Measurements from ENCODE around the gene RICTOR. TPM values are rescaled to one million over a fixed set of nuclear protein-coding genes. Genes with fewer than 3 reads are reported as not detected.

RICTOR gene
- total and polyA plus RNA-seq, 2 of the 4 experiments (the other 2 are of a cell fraction) = 4.1 to 35.7 TPM

GRCh38 chr5:39057734-39058133 lies 16.5 kb downstream of the RICTOR start:
- no peak overlapping the region for H3K56ac ChIP-seq (ENCODE audit: extremely low read depth, insufficient read depth, low read length)
- no peak overlapping the region for H3K23ac ChIP-seq (ENCODE audit: low read depth, low read length)
- H2AK9ac ChIP-seq (replicated peaks; ENCODE audit: low read depth, low read length, poor library complexity) = no peak overlapping the region
- H3K9ac ChIP-seq (ENCODE audit: low read depth, low read length) = peak overlapping the region; percentile 67; the same call in 1 of the 2 replicates
- H3K4me3 ChIP-seq (ENCODE audit: insufficient read depth, low read depth, low read length) = peak overlapping the region; percentile 38; the same call in 1 of the 2 replicates
- H2BK120ac ChIP-seq (ENCODE audit: low read depth, low read length) = no peak overlapping the region
- no peak for ATAC-seq (ENCODE audit: low read depth)
- no peak overlapping the region for H3K18ac ChIP-seq (ENCODE audit: low read depth, low read length)
- H3K4me1 ChIP-seq (ENCODE audit: control insufficient read depth, insufficient read depth, low read length) = peaks cover 3% of the 10 kb centered on the region; the same call in 1 of the 2 replicates
- TF ChIP-seq CEBPB (IDR thresholded peaks at IDR 0.05; ENCODE audit: low read depth, low read length) (no peak), RFX5 (IDR thresholded peaks at IDR 0.05; ENCODE audit: low read depth, low read length) (no peak), RCOR1 (IDR thresholded peaks at IDR 0.05; ENCODE audit: insufficient replicate concordance, low read length) (no peak), POLR2A (IDR thresholded peaks at IDR 0.05; ENCODE audit: low read depth, low read length) (no peak), MAZ (IDR thresholded peaks at IDR 0.05; ENCODE audit: borderline replicate concordance, low read depth, low read length) (no peak), BHLHE40 (IDR thresholded peaks at IDR 0.05; ENCODE audit: low read depth, low read length) (no peak), SMC3 (IDR thresholded peaks at IDR 0.05; ENCODE audit: low read depth, low read length) (no peak), FOS (IDR thresholded peaks at IDR 0.05; ENCODE audit: low read depth, low read length) (no peak), NFE2L2 (IDR thresholded peaks at IDR 0.05; ENCODE audit: low read depth, low read length) (no peak), MXI1 (IDR thresholded peaks at IDR 0.05; ENCODE audit: borderline replicate concordance, low read depth, low read length) (no peak)
- TF ChIP-seq, protein P1, sequence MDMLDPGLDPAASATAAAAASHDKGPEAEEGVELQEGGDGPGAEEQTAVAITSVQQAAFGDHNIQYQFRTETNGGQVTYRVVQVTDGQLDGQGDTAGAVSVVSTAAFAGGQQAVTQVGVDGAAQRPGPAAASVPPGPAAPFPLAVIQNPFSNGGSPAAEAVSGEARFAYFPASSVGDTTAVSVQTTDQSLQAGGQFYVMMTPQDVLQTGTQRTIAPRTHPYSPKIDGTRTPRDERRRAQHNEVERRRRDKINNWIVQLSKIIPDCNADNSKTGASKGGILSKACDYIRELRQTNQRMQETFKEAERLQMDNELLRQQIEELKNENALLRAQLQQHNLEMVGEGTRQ (IDR thresholded peaks at IDR 0.05; ENCODE audit: low read depth, low read length) = no peak
- TF ChIP-seq, protein P2, sequence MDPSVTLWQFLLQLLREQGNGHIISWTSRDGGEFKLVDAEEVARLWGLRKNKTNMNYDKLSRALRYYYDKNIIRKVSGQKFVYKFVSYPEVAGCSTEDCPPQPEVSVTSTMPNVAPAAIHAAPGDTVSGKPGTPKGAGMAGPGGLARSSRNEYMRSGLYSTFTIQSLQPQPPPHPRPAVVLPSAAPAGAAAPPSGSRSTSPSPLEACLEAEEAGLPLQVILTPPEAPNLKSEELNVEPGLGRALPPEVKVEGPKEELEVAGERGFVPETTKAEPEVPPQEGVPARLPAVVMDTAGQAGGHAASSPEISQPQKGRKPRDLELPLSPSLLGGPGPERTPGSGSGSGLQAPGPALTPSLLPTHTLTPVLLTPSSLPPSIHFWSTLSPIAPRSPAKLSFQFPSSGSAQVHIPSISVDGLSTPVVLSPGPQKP (IDR thresholded peaks at IDR 0.05; ENCODE audit: borderline replicate concordance, low read depth, low read length) = no peak
- peaks cover 16 to 43% of the 10 kb centered on the region in 2 experiments; a peak in 3 of 4 replicates for H3K79me1 ChIP-seq (ENCODE audit: low read depth in 1 of 2, low read length in 2 of 2)
- H3K27ac ChIP-seq (ENCODE audit: insufficient read depth, low read length) = no peak overlapping the region
- no peak for DNase-seq
- in situ Hi-C loops (cut with MboI; ENCODE audit: low sequenced_read_pairs) (no loop called here), intact Hi-C loops (cut with micrococcal nuclease) (loop anchor here (2.0 kb wide), 1 partner anchor 15 kb away; no protein-coding TSS in a partner anchor), dilution Hi-C loops (cut with HindIII; ENCODE audit: low sequenced_read_pairs, unreplicated experiment) (no loop called here)
- no peak overlapping the region for H3K4ac ChIP-seq (ENCODE audit: low read depth, low read length)
- H4K91ac ChIP-seq (ENCODE audit: insufficient read depth, low read depth, low read length) = no peak overlapping the region
- no peaks in the 10 kb centered on the region for H3K27me3 ChIP-seq (ENCODE audit: control insufficient read depth, insufficient read depth, low read length)
- no peak overlapping the region for H2BK20ac ChIP-seq (ENCODE audit: low read depth, low read length)
- H3K9me3 ChIP-seq (ENCODE audit: control insufficient read depth, insufficient read depth, low read length) = no peaks in the 10 kb centered on the region
- no peak overlapping the region for H2BK15ac ChIP-seq (ENCODE audit: low read depth, low read length)
- H3K9me1 ChIP-seq (ENCODE audit: insufficient read depth, low read length) = peaks cover 9% of the 10 kb centered on the region
- ChIA-PET CTCF (no interaction called here), POLR2A (ENCODE audit: unreplicated experiment) (no interaction called here)
- no CpG with 5 or more reads among the region's 2 CpGs for WGBS, 2 experiments (ENCODE audit: extremely low coverage in 2 of 2, insufficient read length in 1 of 2)
- H4K5ac ChIP-seq (ENCODE audit: low read depth, low read length) = no peak overlapping the region
- 0 out of 2 replicates have a peak, but pooled peaks cover 2% of the 10 kb centered on the region for H3K36me3 ChIP-seq (ENCODE audit: control insufficient read depth, insufficient read depth, low read length)
- BruUV-seq (replicated peaks) = no TSS peak
- H3K14ac ChIP-seq (replicated peaks; ENCODE audit: low read depth, low read length) = no peak overlapping the region
- H2BK5ac ChIP-seq (ENCODE audit: low read depth, low read length, poor library complexity, severe bottlenecking) = no peak overlapping the region
- H2AFZ ChIP-seq (replicated peaks; ENCODE audit: low read length, poor library complexity) = no peak overlapping the region
- H4K20me1 ChIP-seq (ENCODE audit: insufficient read depth, low read length) = peaks cover 34% of the 10 kb centered on the region; the same call in 1 of the 2 replicates
- peak overlapping the region; percentile 71 for H3K4me2 ChIP-seq (ENCODE audit: low read depth, low read length)
- H4K8ac ChIP-seq (ENCODE audit: low read depth in 2 of 2, low read length in 2 of 2) = no peak overlapping the region; a peak in 1 of 4 replicates
- no peak overlapping the region for H2AK5ac ChIP-seq (ENCODE audit: low read depth, low read length)
